ENCODE data around the gene SBNO1. TPM values are rescaled to one million over a fixed set of nuclear protein-coding genes. Genes with fewer than 3 reads are reported as not detected.

SBNO1 gene
- total and polyA plus RNA-seq, 4 donors: 4.7 to 28.5 (median 15.3) TPM

GRCh38 chr12:123398550-123399254, 34.1 kb upstream of the SBNO1 start:
- 72 to 92% methylated on average over 14 of the region's 14 CpGs for WGBS, 2 donors
- peak overlapping the region in 1 of 2 donors; percentile 61 for H3K27ac ChIP-seq (ENCODE audit: low read depth in 1 of 2, low read length in 1 of 2)
- ATAC-seq (ENCODE audit: insufficient read depth, low FRiP score) (peak; percentile 54), DNase-seq (no peak)
- H3K9me3 ChIP-seq (ENCODE audit: control insufficient read depth in 4 of 4, insufficient read depth in 3 of 4, low read length in 3 of 4): no peaks in the 10 kb centered on the region
- peaks cover 13 to 57% (median 41%) of the 10 kb centered on the region in 4 donors for H3K36me3 ChIP-seq (ENCODE audit: control insufficient read depth in 4 of 4, insufficient read depth in 4 of 4, low read length in 4 of 4)
- TF ChIP-seq, protein P1, sequence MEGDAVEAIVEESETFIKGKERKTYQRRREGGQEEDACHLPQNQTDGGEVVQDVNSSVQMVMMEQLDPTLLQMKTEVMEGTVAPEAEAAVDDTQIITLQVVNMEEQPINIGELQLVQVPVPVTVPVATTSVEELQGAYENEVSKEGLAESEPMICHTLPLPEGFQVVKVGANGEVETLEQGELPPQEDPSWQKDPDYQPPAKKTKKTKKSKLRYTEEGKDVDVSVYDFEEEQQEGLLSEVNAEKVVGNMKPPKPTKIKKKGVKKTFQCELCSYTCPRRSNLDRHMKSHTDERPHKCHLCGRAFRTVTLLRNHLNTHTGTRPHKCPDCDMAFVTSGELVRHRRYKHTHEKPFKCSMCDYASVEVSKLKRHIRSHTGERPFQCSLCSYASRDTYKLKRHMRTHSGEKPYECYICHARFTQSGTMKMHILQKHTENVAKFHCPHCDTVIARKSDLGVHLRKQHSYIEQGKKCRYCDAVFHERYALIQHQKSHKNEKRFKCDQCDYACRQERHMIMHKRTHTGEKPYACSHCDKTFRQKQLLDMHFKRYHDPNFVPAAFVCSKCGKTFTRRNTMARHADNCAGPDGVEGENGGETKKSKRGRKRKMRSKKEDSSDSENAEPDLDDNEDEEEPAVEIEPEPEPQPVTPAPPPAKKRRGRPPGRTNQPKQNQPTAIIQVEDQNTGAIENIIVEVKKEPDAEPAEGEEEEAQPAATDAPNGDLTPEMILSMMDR (IDR thresholded peaks at IDR 0.05; ENCODE audit: control extremely low read depth, extremely low read depth): no peak
- no peaks in the 10 kb centered on the region for H3K27me3 ChIP-seq (ENCODE audit: control insufficient read depth in 3 of 3, insufficient read depth in 3 of 3, low read length in 2 of 3)
- no peak overlapping the region for H3K9ac ChIP-seq (ENCODE audit: insufficient read depth in 1 of 2, low read length in 2 of 2)
- H3K4me3 ChIP-seq: no peak overlapping the region
- peaks cover 0 to 16% (median 0%) of the 10 kb centered on the region in 5 donors for H3K4me1 ChIP-seq (ENCODE audit: control insufficient read depth in 5 of 5, insufficient read depth in 5 of 5, low read length in 5 of 5)

DNA sequence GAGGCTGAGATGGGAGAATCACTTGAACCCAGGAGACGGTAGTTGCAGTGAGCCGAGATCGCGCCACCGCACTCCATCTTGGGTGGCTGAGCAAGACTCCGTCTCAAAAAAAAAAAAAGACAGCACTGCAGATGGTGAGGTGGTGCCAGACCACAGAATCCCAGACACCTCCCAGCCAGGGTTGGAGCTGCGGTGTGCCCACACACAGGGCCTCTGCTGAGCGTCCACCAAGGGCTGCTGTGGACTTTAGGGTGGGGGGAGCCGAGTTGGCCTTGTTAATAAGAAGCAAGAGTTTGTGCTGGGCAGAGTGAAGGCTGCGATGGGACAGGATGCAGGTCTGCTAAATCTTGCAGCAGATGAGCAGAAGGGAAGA, 33.5 kb upstream of the SBNO1 start:
- H3K9ac ChIP-seq (ENCODE audit: insufficient read depth in 1 of 2, low read length in 2 of 2): no peak overlapping the region
- 92 to 95% methylated on average over 10 of the region's 10 CpGs for WGBS, 2 donors
- ATAC-seq (ENCODE audit: insufficient read depth, low FRiP score) (no peak), DNase-seq (no peak)
- no peaks in the 10 kb centered on the region for H3K9me3 ChIP-seq (ENCODE audit: control insufficient read depth in 4 of 4, insufficient read depth in 3 of 4, low read length in 3 of 4)
- H3K36me3 ChIP-seq (ENCODE audit: control insufficient read depth in 4 of 4, insufficient read depth in 4 of 4, low read length in 4 of 4): peaks cover 8 to 56% (median 39%) of the 10 kb centered on the region in 4 donors
- H3K4me1 ChIP-seq (ENCODE audit: control insufficient read depth in 5 of 5, insufficient read depth in 5 of 5, low read length in 5 of 5): peaks cover 0 to 16% (median 0%) of the 10 kb centered on the region in 5 donors
- peak overlapping the region in 1 of 2 donors; percentile 61 for H3K27ac ChIP-seq (ENCODE audit: low read depth in 1 of 2, low read length in 1 of 2)
- no peak overlapping the region for H3K4me3 ChIP-seq
- TF ChIP-seq, protein P1 (IDR thresholded peaks at IDR 0.05; ENCODE audit: control extremely low read depth, extremely low read depth): no peak
- no peaks in the 10 kb centered on the region for H3K27me3 ChIP-seq (ENCODE audit: control insufficient read depth in 3 of 3, insufficient read depth in 3 of 3, low read length in 2 of 3)

DNA sequence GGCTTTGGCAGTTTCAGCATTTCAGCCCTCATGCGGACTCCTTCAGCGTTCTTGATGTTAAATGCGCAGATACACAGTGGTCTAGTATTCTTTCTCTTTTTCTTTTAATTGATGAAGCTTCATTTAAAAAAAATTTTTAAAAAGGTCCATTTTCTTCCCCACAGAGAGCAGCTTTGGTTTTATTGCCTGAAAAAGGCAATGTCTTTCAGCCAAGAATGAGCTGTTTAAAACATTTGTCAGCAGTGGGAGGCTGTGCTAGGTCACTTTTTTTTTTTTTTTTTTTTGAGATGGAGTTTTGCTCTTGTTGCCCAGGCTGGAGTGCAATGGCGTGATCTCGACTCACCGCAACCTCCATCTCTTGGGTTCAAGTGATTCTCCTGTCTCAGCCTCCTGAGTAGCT, 32.8 kb upstream of the SBNO1 start:
- Histone ChIP-seq H3K9ac (ENCODE audit: insufficient read depth in 1 of 2, low read length in 2 of 2) (no peak overlapping the region), H3K9me3 (ENCODE audit: control insufficient read depth in 4 of 4, insufficient read depth in 3 of 4, low read length in 3 of 4) (no peaks in the 10 kb centered on the region), H3K4me3 (no peak overlapping the region), H3K27ac (ENCODE audit: low read depth in 1 of 2, low read length in 1 of 2) (no peak overlapping the region), H3K36me3 (ENCODE audit: control insufficient read depth in 4 of 4, insufficient read depth in 4 of 4, low read length in 4 of 4) (peaks cover 8 to 51% (median 35%) of the 10 kb centered on the region in 4 donors), H3K27me3 (ENCODE audit: control insufficient read depth in 3 of 3, insufficient read depth in 3 of 3, low read length in 2 of 3) (no peaks in the 10 kb centered on the region), H3K4me1 (ENCODE audit: control insufficient read depth in 5 of 5, insufficient read depth in 5 of 5, low read length in 5 of 5) (peaks cover 0 to 16% (median 0%) of the 10 kb centered on the region in 5 donors)
- DNase-seq (no peak), ATAC-seq (ENCODE audit: insufficient read depth, low FRiP score) (no peak)
- 86 to 97% methylated on average over 6 of the region's 6 CpGs for WGBS, 2 donors
- TF ChIP-seq, protein P1 (IDR thresholded peaks at IDR 0.05; ENCODE audit: control extremely low read depth, extremely low read depth): no peak
